Measurements from ENCODE around the gene TEX48.

TEX48 gene

GRCh38 chr9:114682846-114683245 is 854 bp upstream of the TEX48 start:
- no peaks in the 10 kb centered on the region for H3K9me2 ChIP-seq (ENCODE audit: low read depth, low read length)

DNA sequence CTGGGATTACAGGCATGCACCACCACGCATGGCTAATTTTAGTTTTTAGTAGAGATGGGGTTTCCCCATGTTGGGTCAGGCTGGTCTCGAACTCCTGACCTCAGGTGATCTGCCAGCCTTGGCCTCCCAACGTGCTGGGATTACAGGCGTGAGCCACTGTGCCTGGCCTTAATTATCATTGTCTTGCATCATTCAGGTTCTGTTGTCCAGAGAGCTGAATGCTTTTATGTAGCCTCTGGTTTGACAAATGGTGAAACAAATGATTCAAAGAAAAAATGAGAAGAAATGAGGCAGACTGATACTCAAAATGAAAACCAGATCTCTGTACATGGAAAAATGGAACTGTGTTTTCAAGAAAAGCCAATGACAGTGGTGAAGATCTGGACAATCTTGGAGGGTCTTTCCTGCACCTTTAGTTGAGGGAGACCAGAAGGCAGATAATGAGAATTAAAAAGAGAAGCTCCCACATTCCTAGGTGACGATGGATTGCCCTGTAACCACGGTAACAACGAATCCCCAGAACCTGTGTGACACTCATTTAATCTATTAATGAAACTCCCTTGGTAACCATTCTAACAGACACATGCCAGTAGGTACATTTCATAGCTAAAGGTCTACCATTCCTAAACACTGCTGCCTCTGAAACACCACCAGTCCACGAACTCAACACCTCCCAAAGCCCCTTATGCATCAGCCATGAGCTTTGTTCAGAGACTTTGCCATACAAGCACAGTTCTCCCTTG is 1.6 kb downstream of the TEX48 start:
- no peaks in the 10 kb centered on the region for H3K36me3 ChIP-seq (ENCODE audit: insufficient read depth, low read length)
- H3K4me3 ChIP-seq (ENCODE audit: low read depth, low read length, poor library complexity, severe bottlenecking) = no peak overlapping the region
- no peak overlapping the region for H2AFZ ChIP-seq (ENCODE audit: low read length)
- no peak overlapping the region for H3K9ac ChIP-seq (ENCODE audit: low read length)
- H3F3A ChIP-seq (ENCODE audit: insufficient read depth, low read length) = no peaks in the 10 kb centered on the region
- TF ChIP-seq, protein P1, sequence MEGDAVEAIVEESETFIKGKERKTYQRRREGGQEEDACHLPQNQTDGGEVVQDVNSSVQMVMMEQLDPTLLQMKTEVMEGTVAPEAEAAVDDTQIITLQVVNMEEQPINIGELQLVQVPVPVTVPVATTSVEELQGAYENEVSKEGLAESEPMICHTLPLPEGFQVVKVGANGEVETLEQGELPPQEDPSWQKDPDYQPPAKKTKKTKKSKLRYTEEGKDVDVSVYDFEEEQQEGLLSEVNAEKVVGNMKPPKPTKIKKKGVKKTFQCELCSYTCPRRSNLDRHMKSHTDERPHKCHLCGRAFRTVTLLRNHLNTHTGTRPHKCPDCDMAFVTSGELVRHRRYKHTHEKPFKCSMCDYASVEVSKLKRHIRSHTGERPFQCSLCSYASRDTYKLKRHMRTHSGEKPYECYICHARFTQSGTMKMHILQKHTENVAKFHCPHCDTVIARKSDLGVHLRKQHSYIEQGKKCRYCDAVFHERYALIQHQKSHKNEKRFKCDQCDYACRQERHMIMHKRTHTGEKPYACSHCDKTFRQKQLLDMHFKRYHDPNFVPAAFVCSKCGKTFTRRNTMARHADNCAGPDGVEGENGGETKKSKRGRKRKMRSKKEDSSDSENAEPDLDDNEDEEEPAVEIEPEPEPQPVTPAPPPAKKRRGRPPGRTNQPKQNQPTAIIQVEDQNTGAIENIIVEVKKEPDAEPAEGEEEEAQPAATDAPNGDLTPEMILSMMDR (IDR thresholded peaks at IDR 0.05; ENCODE audit: low read length) = no peak
- TF ChIP-seq EZH2 (IDR thresholded peaks at IDR 0.05; ENCODE audit: borderline replicate concordance, low read length) = no peak
- no peak overlapping the region for H3K4me2 ChIP-seq (ENCODE audit: low read length)
- H3K27me3 ChIP-seq (ENCODE audit: insufficient read depth, low read length) = no peaks in the 10 kb centered on the region
- H4K20me1 ChIP-seq (ENCODE audit: insufficient read depth, low read length) = no peaks in the 10 kb centered on the region
- no peaks in the 10 kb centered on the region for H3K9me2 ChIP-seq (ENCODE audit: low read depth, low read length)
- no peaks in the 10 kb centered on the region for H3K9me3 ChIP-seq (ENCODE audit: low read length)
- no peak overlapping the region for H3K27ac ChIP-seq (ENCODE audit: low read depth, low read length, poor library complexity, severe bottlenecking)
- no peaks in the 10 kb centered on the region for H3K79me2 ChIP-seq (ENCODE audit: insufficient read depth, low read length)
- H3K4me1 ChIP-seq (ENCODE audit: insufficient read depth, low read length, severe bottlenecking) = no peaks in the 10 kb centered on the region

More at GRCh38 chr9:114682846-114683245, 854 bp upstream of the TEX48 start:
- no peak overlapping the region for H3K9ac ChIP-seq (ENCODE audit: low read length)
- H3K27me3 ChIP-seq (ENCODE audit: insufficient read depth, low read length) = no peaks in the 10 kb centered on the region
- no peak overlapping the region for H3K4me2 ChIP-seq (ENCODE audit: low read length)
- H3K36me3 ChIP-seq (ENCODE audit: insufficient read depth, low read length) = no peaks in the 10 kb centered on the region
- no peaks in the 10 kb centered on the region for H3K4me1 ChIP-seq (ENCODE audit: insufficient read depth, low read length, severe bottlenecking)
- H3K4me3 ChIP-seq (ENCODE audit: low read depth, low read length, poor library complexity, severe bottlenecking) = no peak overlapping the region
- no peak overlapping the region for H2AFZ ChIP-seq (ENCODE audit: low read length)
- no peaks in the 10 kb centered on the region for H4K20me1 ChIP-seq (ENCODE audit: insufficient read depth, low read length)
- TF ChIP-seq, protein P1 (IDR thresholded peaks at IDR 0.05; ENCODE audit: low read length) = no peak
- H3F3A ChIP-seq (ENCODE audit: insufficient read depth, low read length) = no peaks in the 10 kb centered on the region
- no peaks in the 10 kb centered on the region for H3K79me2 ChIP-seq (ENCODE audit: insufficient read depth, low read length)
- no peaks in the 10 kb centered on the region for H3K9me3 ChIP-seq (ENCODE audit: low read length)
- no peak overlapping the region for H3K27ac ChIP-seq (ENCODE audit: low read depth, low read length, poor library complexity, severe bottlenecking)

DNA sequence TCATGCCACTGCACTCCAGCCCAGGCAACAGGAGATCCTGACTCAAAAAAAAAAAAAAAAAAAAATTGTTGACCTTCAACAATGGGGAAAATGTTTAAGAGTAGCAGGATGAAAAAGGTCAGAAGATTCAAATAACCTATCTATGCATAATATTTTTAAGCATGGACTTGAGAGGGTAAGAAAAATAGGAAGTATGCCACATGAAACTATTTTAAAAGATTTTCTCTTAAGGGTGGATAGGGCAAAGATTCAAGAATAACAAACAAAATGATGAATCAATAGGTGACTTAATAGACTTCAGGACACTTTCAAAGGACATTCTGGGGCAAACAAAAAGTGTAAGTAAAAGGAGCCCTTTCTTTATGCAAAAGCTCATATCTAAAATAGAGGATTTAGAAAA is 3.2 kb downstream of the TEX48 start:
- TF ChIP-seq, protein P1 (IDR thresholded peaks at IDR 0.05; ENCODE audit: low read length) = no peak
- Histone ChIP-seq H3K4me3 (ENCODE audit: low read depth, low read length, poor library complexity, severe bottlenecking) (no peak overlapping the region), H3K79me2 (ENCODE audit: insufficient read depth, low read length) (no peaks in the 10 kb centered on the region)

More for the DNA sequence above, 3.2 kb downstream of the TEX48 start:
- Histone ChIP-seq H3K36me3 (ENCODE audit: insufficient read depth, low read length) (no peaks in the 10 kb centered on the region), H3K9me2 (ENCODE audit: low read depth, low read length) (no peaks in the 10 kb centered on the region), H3K4me2 (ENCODE audit: low read length) (no peak overlapping the region), H3F3A (ENCODE audit: insufficient read depth, low read length) (no peaks in the 10 kb centered on the region), H4K20me1 (ENCODE audit: insufficient read depth, low read length) (no peaks in the 10 kb centered on the region), H3K9ac (ENCODE audit: low read length) (no peak overlapping the region), H3K27me3 (ENCODE audit: insufficient read depth, low read length) (no peaks in the 10 kb centered on the region), H3K4me1 (ENCODE audit: insufficient read depth, low read length, severe bottlenecking) (no peaks in the 10 kb centered on the region), H2AFZ (ENCODE audit: low read length) (no peak overlapping the region), H3K27ac (ENCODE audit: low read depth, low read length, poor library complexity, severe bottlenecking) (no peak overlapping the region), H3K9me3 (ENCODE audit: low read length) (no peaks in the 10 kb centered on the region)

All from OCI-LY1 (cell line).